ENCODE results near the gene ARHGAP6. TPM values are rescaled to one million over a fixed set of nuclear protein-coding genes. Genes with fewer than 3 reads are reported as not detected.

The ARHGAP6 gene
- 0.81 and 1.8 TPM in 2 replicates for total RNA-seq (2014; rRNA removed; shearing (Covaris generic); ENCODE audit: low replicate concordance)

GRCh38 chrX:11665168-11666111, at the start of gene ARHGAP6:
TSS of gene ARHGAP6 (minus strand) at chrX:11665920. CDS start at chrX:11664828, 1,092 bp downstream.
- peak; percentile 64 for DNase-seq (ENCODE audit: low read depth)
- in situ Hi-C loops (cut with HindIII; ENCODE audit: low pct_unique_long_range_greater_than_20kb, low sequenced_read_pairs): no loop called here

GRCh38 chrX:11704725-11705495, 39.2 kb upstream of the ARHGAP6 start:
- DNase-seq (ENCODE audit: low read depth): no peak
- in situ Hi-C loops (cut with HindIII; ENCODE audit: low pct_unique_long_range_greater_than_20kb, low sequenced_read_pairs): no loop called here

- DNase-seq (ENCODE audit: low read depth): no peak
These were observed 38.1 kb upstream of the ARHGAP6 start for GRCh38 chrX:11703855-11704254.

GRCh38 chrX:11702965-11703631, 37.4 kb upstream of the ARHGAP6 start:
- no peak for DNase-seq (ENCODE audit: low read depth)
- in situ Hi-C loops (cut with HindIII; ENCODE audit: low pct_unique_long_range_greater_than_20kb, low sequenced_read_pairs): no loop called here

More at GRCh38 chrX:11703855-11704254, 38.1 kb upstream of the ARHGAP6 start:
- in situ Hi-C loops (cut with HindIII; ENCODE audit: low pct_unique_long_range_greater_than_20kb, low sequenced_read_pairs): no loop called here

- in situ Hi-C loops (cut with HindIII; ENCODE audit: low pct_unique_long_range_greater_than_20kb, low sequenced_read_pairs): no loop called here
- DNase-seq (ENCODE audit: low read depth): no peak
These were observed 36.7 kb upstream of the ARHGAP6 start for GRCh38 chrX:11702420-11702819.

GRCh38 chrX:11698702-11699101, 33.0 kb upstream of the ARHGAP6 start:
- in situ Hi-C loops (cut with HindIII; ENCODE audit: low pct_unique_long_range_greater_than_20kb, low sequenced_read_pairs): no loop called here

GRCh38 chrX:11688201-11688600, 22.5 kb upstream of the ARHGAP6 start:
- DNase-seq (ENCODE audit: low read depth): no peak
- in situ Hi-C loops (cut with HindIII; ENCODE audit: low pct_unique_long_range_greater_than_20kb, low sequenced_read_pairs): no loop called here

More at GRCh38 chrX:11698702-11699101, 33.0 kb upstream of the ARHGAP6 start:
- no peak for DNase-seq (ENCODE audit: low read depth)

GRCh38 chrX:11687157-11687556, 21.4 kb upstream of the ARHGAP6 start:
- no peak for DNase-seq (ENCODE audit: low read depth)
- in situ Hi-C loops (cut with HindIII; ENCODE audit: low pct_unique_long_range_greater_than_20kb, low sequenced_read_pairs): no loop called here

- no peak for DNase-seq (ENCODE audit: low read depth)
- in situ Hi-C loops (cut with HindIII; ENCODE audit: low pct_unique_long_range_greater_than_20kb, low sequenced_read_pairs): no loop called here
These were observed 17.3 kb upstream of the ARHGAP6 start for GRCh38 chrX:11683057-11683456.

- no peak for DNase-seq (ENCODE audit: low read depth)
- in situ Hi-C loops (cut with HindIII; ENCODE audit: low pct_unique_long_range_greater_than_20kb, low sequenced_read_pairs): no loop called here
These were observed 12.4 kb upstream of the ARHGAP6 start for GRCh38 chrX:11678158-11678557.

GRCh38 chrX:11672213-11672612, 6.5 kb upstream of the ARHGAP6 start:
- DNase-seq (ENCODE audit: low read depth): peak; percentile 41
- in situ Hi-C loops (cut with HindIII; ENCODE audit: low pct_unique_long_range_greater_than_20kb, low sequenced_read_pairs): no loop called here

- in situ Hi-C loops (cut with HindIII; ENCODE audit: low pct_unique_long_range_greater_than_20kb, low sequenced_read_pairs): no loop called here
- DNase-seq (ENCODE audit: low read depth): no peak
These were observed 4.6 kb upstream of the ARHGAP6 start for GRCh38 chrX:11670316-11670715.

- in situ Hi-C loops (cut with HindIII; ENCODE audit: low pct_unique_long_range_greater_than_20kb, low sequenced_read_pairs): no loop called here
- DNase-seq (ENCODE audit: low read depth): peak; percentile 90
These were observed 1.4 kb upstream of the ARHGAP6 start for GRCh38 chrX:11666952-11667685.

GRCh38 chrX:11666164-11666563, 444 bp upstream of the ARHGAP6 start:
- DNase-seq (ENCODE audit: low read depth): peak; percentile 40
- in situ Hi-C loops (cut with HindIII; ENCODE audit: low pct_unique_long_range_greater_than_20kb, low sequenced_read_pairs): no loop called here

- DNase-seq (ENCODE audit: low read depth): peak; percentile 24
- in situ Hi-C loops (cut with HindIII; ENCODE audit: low pct_unique_long_range_greater_than_20kb, low sequenced_read_pairs): no loop called here
These were observed 1.2 kb downstream of the ARHGAP6 start for GRCh38 chrX:11664211-11665167.

- peak; percentile 27 for DNase-seq (ENCODE audit: low read depth)
- in situ Hi-C loops (cut with HindIII; ENCODE audit: low pct_unique_long_range_greater_than_20kb, low sequenced_read_pairs): no loop called here
These were observed 1.9 kb downstream of the ARHGAP6 start for GRCh38 chrX:11663875-11664210.

All from Caki2 (cell line).